Measurements from ENCODE around the gene UBE4A. TPM values are rescaled to one million over a fixed set of nuclear protein-coding genes. Genes with fewer than 3 reads are reported as not detected.

The UBE4A gene
- polyA plus RNA-seq, 1 of the 3 experiments (the other 2 are of a cell fraction): 7.7 TPM

GRCh38 chr11:118418766-118419165 is 59.4 kb downstream of the UBE4A start:
- peaks cover 0 to 7% of the 10 kb centered on the region in 2 experiments for H3K36me3 ChIP-seq (replicated peaks in 1 of 2; ENCODE audit: control insufficient read depth in 1 of 2, insufficient read depth in 2 of 2, low read length in 1 of 2)
- H3K27ac ChIP-seq (ENCODE audit: low read depth in 2 of 2, low read length in 1 of 2): no peak overlapping the region
- H3K9ac ChIP-seq: no peak overlapping the region
- H3K4me3 ChIP-seq (ENCODE audit: low read depth in 2 of 2, low read length in 1 of 2): no peak overlapping the region
- TF ChIP-seq USF1 (IDR thresholded peaks at IDR 0.05; ENCODE audit: borderline replicate concordance, low read depth): no peak
- WGBS (ENCODE audit: low lambda C conversion rate): 95% methylated on average over 5 of the region's 5 CpGs
- ChIA-PET CTCF (no interaction called here), POLR2A (no interaction called here)
- H3F3A ChIP-seq (replicated peaks; ENCODE audit: insufficient read depth): peaks cover 24% of the 10 kb centered on the region
- H3K4me1 ChIP-seq (ENCODE audit: control insufficient read depth in 1 of 2, insufficient read depth in 2 of 2, low read depth in 1 of 2, low read length in 1 of 2): peaks cover 8 to 13% of the 10 kb centered on the region in 2 experiments; a peak in 3 of 4 replicates
- no peaks in the 10 kb centered on the region for H3K9me3 ChIP-seq
- no peak overlapping the region for H2AFZ ChIP-seq (ENCODE audit: low read depth)
- no peaks in the 10 kb centered on the region for H3K27me3 ChIP-seq (ENCODE audit: insufficient read depth)
- H3K4me2 ChIP-seq: no peak overlapping the region
- no peaks in the 10 kb centered on the region for H3K9me2 ChIP-seq
- DNase-seq: no peak
- H4K20me1 ChIP-seq (ENCODE audit: insufficient read depth): no peaks in the 10 kb centered on the region
- peaks cover 7% of the 10 kb centered on the region; the same call in 1 of the 2 replicates for H3K79me2 ChIP-seq (ENCODE audit: insufficient read depth)

- H3K4me1 ChIP-seq (ENCODE audit: control insufficient read depth in 1 of 2, insufficient read depth in 2 of 2, low read depth in 1 of 2, low read length in 1 of 2): no peaks in the 10 kb centered on the region
- 6% methylated on average over 1 of the region's 1 CpG for WGBS (ENCODE audit: low lambda C conversion rate)
- ChIA-PET CTCF (interaction anchor here (1.6 kb wide), 1 partner anchor 9 kb away, joined by 4 read pairs; the partner anchor contains the start of gene KMT2A), POLR2A (no interaction called here)
- no peak overlapping the region for H3K4me3 ChIP-seq (ENCODE audit: low read depth in 2 of 2, low read length in 1 of 2)
- H4K20me1 ChIP-seq (ENCODE audit: insufficient read depth): no peaks in the 10 kb centered on the region
- no peaks in the 10 kb centered on the region for H3K27me3 ChIP-seq (ENCODE audit: insufficient read depth)
- H3F3A ChIP-seq (replicated peaks; ENCODE audit: insufficient read depth): no peaks in the 10 kb centered on the region
- H3K4me2 ChIP-seq: no peak overlapping the region
- no peak for TF ChIP-seq USF1 (IDR thresholded peaks at IDR 0.05; ENCODE audit: borderline replicate concordance, low read depth)
- TF ChIP-seq REST (IDR thresholded peaks at IDR 0.05; ENCODE audit: low read depth, low read length): peak; percentile 65; the same call in 1 of the 2 replicates
- peak; percentile 56 for TF ChIP-seq TCF12 (IDR thresholded peaks at IDR 0.05)
- no peak overlapping the region for H3K9ac ChIP-seq
- no peaks in the 10 kb centered on the region for H3K9me2 ChIP-seq
- H2AFZ ChIP-seq (ENCODE audit: low read depth): no peak overlapping the region
- H3K9me3 ChIP-seq: no peaks in the 10 kb centered on the region
- no peak overlapping the region for H3K27ac ChIP-seq (ENCODE audit: low read depth in 2 of 2, low read length in 1 of 2)
- no peak for DNase-seq
- H3K36me3 ChIP-seq (replicated peaks in 1 of 2; ENCODE audit: control insufficient read depth in 1 of 2, insufficient read depth in 2 of 2, low read length in 1 of 2): no peaks in the 10 kb centered on the region
- H3K79me2 ChIP-seq (ENCODE audit: insufficient read depth): no peaks in the 10 kb centered on the region
Measured at GRCh38 chr11:118427707-118428106, 68.3 kb downstream of the UBE4A start.

- peaks cover 6 to 10% of the 10 kb centered on the region in 2 experiments; a peak in 2 of 4 replicates for H3K4me1 ChIP-seq (ENCODE audit: control insufficient read depth in 1 of 2, insufficient read depth in 2 of 2, low read depth in 1 of 2, low read length in 1 of 2)
- H3K9me2 ChIP-seq: no peaks in the 10 kb centered on the region
- 86% methylated on average over 2 of the region's 2 CpGs for WGBS (ENCODE audit: low lambda C conversion rate)
- no peak overlapping the region for H3K9ac ChIP-seq
- no peaks in the 10 kb centered on the region for H3K79me2 ChIP-seq (ENCODE audit: insufficient read depth)
- CTCF ChIA-PET: interaction anchor here (1.0 to 1.5 kb wide), 5 partner anchors 11 to 164 kb away, joined by 3 to 5 read pairs (median 3); no protein-coding TSS in a partner anchor
- POLR2A ChIA-PET: no interaction called here
- no peak overlapping the region for H3K4me2 ChIP-seq
- TF ChIP-seq CTCF (IDR thresholded peaks at IDR 0.05) (0 out of 2 replicates have a peak, but pooled peaks have one; percentile 10), RAD21 (IDR thresholded peaks at IDR 0.05; ENCODE audit: low read length) (peak; percentile 12; the same call in 1 of the 2 replicates), SMC3 (IDR thresholded peaks at IDR 0.05; ENCODE audit: low read depth, low read length) (no peak)
- peaks cover 11% of the 10 kb centered on the region for H3F3A ChIP-seq (replicated peaks; ENCODE audit: insufficient read depth)
- H3K36me3 ChIP-seq (replicated peaks in 1 of 2; ENCODE audit: control insufficient read depth in 1 of 2, insufficient read depth in 2 of 2, low read length in 1 of 2): no peaks in the 10 kb centered on the region
- no peak overlapping the region for H3K4me3 ChIP-seq (ENCODE audit: low read depth in 2 of 2, low read length in 1 of 2)
- no peaks in the 10 kb centered on the region for H3K9me3 ChIP-seq
- no peaks in the 10 kb centered on the region for H3K27me3 ChIP-seq (ENCODE audit: insufficient read depth)
- peak; percentile 15 for DNase-seq
- H2AFZ ChIP-seq (ENCODE audit: low read depth): no peak overlapping the region
- H3K27ac ChIP-seq (ENCODE audit: low read depth in 2 of 2, low read length in 1 of 2): no peak overlapping the region
- H4K20me1 ChIP-seq (ENCODE audit: insufficient read depth): no peaks in the 10 kb centered on the region
Measured at GRCh38 chr11:118430956-118431355, 71.6 kb downstream of the UBE4A start.

Data from SK-N-SH (cell line).